Activated T-helper 9 cell treated with anti-CD3 and anti-CD28 coated beads, Interleukin-2, amount 50 U/mL, for 16 hours (primary cell): ENCODE measurements around the gene FOXD4L1.
"Not testable (repeated sequence)": the region's sequence is repeated elsewhere in the genome, so short reads cannot be mapped to it uniquely, and the experiment has no call there.

Experiments used
- DNase-seq: peaks from one replicate; pipeline ENCODE4 v3.0.0-alpha.2; 2020; ENCODE audit warnings: low read depth

Gene FOXD4L1

DNA sequence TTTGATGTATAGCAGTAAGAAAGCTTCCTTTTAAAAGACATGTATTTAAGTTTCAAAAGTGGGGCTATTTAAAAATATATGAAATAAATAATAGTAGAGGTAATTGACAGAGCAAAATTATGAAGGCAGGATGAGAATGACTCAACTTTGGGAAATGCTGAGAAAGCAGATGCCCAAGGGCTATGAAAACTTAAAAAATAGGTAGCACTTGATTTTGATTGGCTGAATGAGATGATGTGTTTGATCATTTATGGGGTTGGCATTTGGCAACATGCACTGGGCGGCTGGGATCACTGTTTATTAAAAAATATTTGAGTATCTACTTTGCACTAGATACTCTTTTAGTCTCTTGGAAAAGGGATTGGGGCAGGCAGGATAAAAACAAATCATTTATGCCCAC, 26.5 kb downstream of the FOXD4L1 start:
- not testable (repeated sequence) for DNase-seq

GRCh38 chr2:113527350-113528045, 29.0 kb downstream of the FOXD4L1 start:
- DNase-seq = not testable (repeated sequence)

DNA sequence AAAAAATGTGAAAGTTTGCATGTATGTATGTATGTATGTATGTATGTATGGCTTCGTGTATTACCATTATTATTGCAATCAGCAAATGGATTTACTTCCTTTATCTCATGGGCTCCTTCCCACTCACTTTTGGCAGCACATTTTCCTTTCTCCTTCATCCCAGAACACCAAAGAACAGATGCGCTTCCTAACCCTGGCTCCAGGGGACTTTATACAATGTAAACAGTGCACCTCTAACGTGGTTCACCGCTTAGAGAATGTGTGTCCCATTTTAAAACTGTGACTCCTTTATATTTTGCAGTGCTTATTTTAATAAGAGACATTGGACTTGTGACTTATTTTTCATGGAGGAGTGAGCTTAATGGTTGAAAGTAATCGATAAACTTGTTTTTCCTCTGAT, 29.7 kb downstream of the FOXD4L1 start:
- DNase-seq = not testable (repeated sequence)

- not testable (repeated sequence) for DNase-seq
Observed at GRCh38 chr2:113528904-113529303, 30.4 kb downstream of the FOXD4L1 start.

DNA sequence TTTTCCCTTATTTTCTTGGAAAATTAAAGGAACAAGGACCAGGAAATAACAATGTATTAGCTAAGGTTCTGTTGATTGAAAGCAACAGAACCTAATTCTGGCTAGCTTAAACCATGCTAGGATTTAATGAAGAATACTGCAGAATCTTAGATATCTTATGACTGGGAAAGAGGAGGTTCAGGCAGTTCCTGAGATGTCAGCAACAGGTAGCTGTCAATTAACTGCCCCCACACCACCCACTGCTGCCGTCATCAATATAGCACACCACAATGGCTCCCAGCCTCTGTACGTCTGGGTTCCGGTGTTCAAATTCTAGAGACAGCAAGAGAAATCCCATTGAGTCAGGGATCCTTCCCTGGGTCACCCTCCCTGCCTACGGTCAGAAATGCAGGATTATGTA, 34.5 kb downstream of the FOXD4L1 start:
- not testable (repeated sequence) for DNase-seq

- DNase-seq = not testable (repeated sequence)
Observed at GRCh38 chr2:113536573-113536972, 38.1 kb downstream of the FOXD4L1 start.

- not testable (repeated sequence) for DNase-seq
Observed at GRCh38 chr2:113540834-113541203, 42.4 kb downstream of the FOXD4L1 start.

GRCh38 chr2:113541204-113541975, 42.9 kb downstream of the FOXD4L1 start:
- not testable (repeated sequence) for DNase-seq

DNA sequence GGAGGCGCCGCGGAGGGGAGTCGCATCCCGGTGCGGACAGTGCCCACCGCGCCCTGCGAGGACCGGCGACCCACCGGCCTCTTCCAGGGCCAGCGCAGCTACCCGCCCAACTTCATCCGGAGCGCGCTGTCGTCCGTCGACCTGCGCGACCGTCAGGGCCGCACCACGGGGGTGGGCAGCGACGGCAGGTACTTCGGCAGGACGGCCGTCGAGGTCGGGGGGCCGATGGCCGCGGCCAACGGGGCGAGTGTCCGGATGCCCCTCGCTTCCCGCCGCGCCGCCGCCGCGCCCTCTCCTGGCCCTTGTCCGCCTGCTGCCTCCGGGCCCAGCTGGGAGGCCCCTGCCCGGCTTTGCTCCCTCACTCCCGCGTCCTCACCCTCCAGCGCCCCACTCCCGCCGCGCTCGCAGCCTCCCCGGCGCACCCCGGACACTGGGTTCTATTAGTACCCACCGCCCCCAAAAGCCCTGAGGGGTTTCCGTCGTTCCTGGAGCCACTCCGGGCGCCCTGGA, 43.6 kb downstream of the FOXD4L1 start:
- DNase-seq = not testable (repeated sequence)

DNA sequence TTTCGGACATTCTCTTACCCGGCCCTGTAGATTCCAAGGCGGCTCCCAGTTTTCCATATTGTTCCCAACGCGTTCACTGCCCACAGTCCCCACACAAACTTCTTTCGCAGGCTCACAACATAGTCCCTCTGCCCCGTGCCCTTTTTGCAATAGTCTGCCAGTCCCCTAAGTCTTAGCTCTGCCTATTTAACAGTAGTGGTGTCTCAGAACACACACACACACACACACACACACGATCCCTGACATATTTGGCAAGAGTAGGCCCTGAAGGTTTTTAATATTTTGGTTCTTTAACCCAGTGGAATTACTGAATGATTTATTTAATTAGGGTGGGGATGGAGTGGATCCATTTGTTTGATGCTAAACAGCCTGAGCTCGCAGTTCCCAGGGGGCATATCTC, 44.1 kb downstream of the FOXD4L1 start:
- not testable (repeated sequence) for DNase-seq
